Mesendoderm (in vitro differentiated cells): ENCODE results near the gene CYP2D6.
A peak's percentile ranks its signal among the peaks of the same experiment; 100 is the strongest.

Experiments used
- DNase-seq: peaks from one replicate; pipeline ENCODE4 v3.0.0; 2013
- H2AK5ac ChIP-seq: 2 replicates; pipeline ENCODE4 v1.6.1; 2013; ENCODE audit warnings: low read length, inconsistent platforms
- H2BK120ac ChIP-seq: 2 replicates; pipeline ENCODE4 v1.6.1; 2013; ENCODE audit warnings: low read depth, mild to moderate bottlenecking, low read length, moderate library complexity, mixed read lengths
- H2BK15ac ChIP-seq: replicated peaks from 2 replicates; pipeline ENCODE4 v1.6.1; 2013; ENCODE audit warnings: low read depth, mild to moderate bottlenecking, moderate library complexity
- H2BK5ac ChIP-seq: 2 replicates; pipeline ENCODE4 v1.6.1; 2013; ENCODE audit warnings: low read length, inconsistent platforms
- H3K18ac ChIP-seq: 2 replicates; pipeline ENCODE4 v1.6.1; 2013; ENCODE audit warnings: mild to moderate bottlenecking, low read length, mixed read lengths
- H3K23ac ChIP-seq: one replicate; pipeline ENCODE4 v1.6.1; 2013; ENCODE audit warnings: low read length
- H3K27ac ChIP-seq: 2 replicates; pipeline ENCODE4 v1.5.1; 2013; ENCODE audit warnings: low read depth, mild to moderate bottlenecking, inconsistent platforms, low read length, moderate library complexity
- H3K27me3 ChIP-seq: 2 replicates; pipeline ENCODE4 v1.6.1; 2013; ENCODE audit warnings: low read length, control low read depth, mild to moderate bottlenecking, inconsistent platforms; ENCODE audit not compliant: insufficient read depth, poor library complexity
- H3K36me3 ChIP-seq: 2 replicates; pipeline ENCODE4 v1.6.1; 2013; ENCODE audit warnings: low read length, inconsistent platforms; ENCODE audit not compliant: control insufficient read depth, insufficient read depth
- H3K4ac ChIP-seq: one replicate; pipeline ENCODE4 v1.6.1; 2013; ENCODE audit warnings: low read depth, mild to moderate bottlenecking, low read length, moderate library complexity
- H3K4me1 ChIP-seq: 2 replicates; pipeline ENCODE4 v1.6.1; 2013; ENCODE audit warnings: low read depth, low read length, inconsistent platforms; ENCODE audit not compliant: control insufficient read depth
- H3K4me2 ChIP-seq: 2 replicates; pipeline ENCODE4 v1.6.1; 2013; ENCODE audit warnings: low read length
- H3K4me3 ChIP-seq: 2 replicates; pipeline ENCODE4 v1.5.1; 2013; ENCODE audit warnings: mild to moderate bottlenecking, low read length
- H3K56ac ChIP-seq: one replicate; pipeline ENCODE4 v1.6.1; 2013; ENCODE audit warnings: low read length
- H3K79me1 ChIP-seq: 2 replicates; pipeline ENCODE4 v1.6.1; 2013; ENCODE audit warnings: low read length, inconsistent platforms
- H3K79me2 ChIP-seq: 2 replicates; pipeline ENCODE4 v1.6.1; 2013; ENCODE audit warnings: mild to moderate bottlenecking, low read length; ENCODE audit not compliant: control insufficient read depth, insufficient read depth
- H3K9ac ChIP-seq: 2 replicates; pipeline ENCODE4 v1.6.1; 2013; ENCODE audit warnings: low read length, inconsistent platforms
- H4K5ac ChIP-seq: one replicate; pipeline ENCODE4 v1.6.1; 2013; ENCODE audit warnings: low read length
- H4K8ac ChIP-seq: one replicate; pipeline ENCODE4 v1.6.1; 2013; ENCODE audit warnings: low read depth, mild to moderate bottlenecking, control low read depth, low read length, moderate library complexity
- WGBS: extraction: QIAGEN DNeasy Blood & Tissue Kit; methylation state at CpG from one replicate; pipeline ENCODE4 v1.1.7; 2013; ENCODE audit warnings: low lambda C conversion rate, missing lambda C conversion rate; ENCODE audit not compliant: insufficient coverage; ENCODE audit errors: extremely low coverage; 5-methylcytosine and 5-hydroxymethylcytosine counted together

CYP2D6 gene

DNA sequence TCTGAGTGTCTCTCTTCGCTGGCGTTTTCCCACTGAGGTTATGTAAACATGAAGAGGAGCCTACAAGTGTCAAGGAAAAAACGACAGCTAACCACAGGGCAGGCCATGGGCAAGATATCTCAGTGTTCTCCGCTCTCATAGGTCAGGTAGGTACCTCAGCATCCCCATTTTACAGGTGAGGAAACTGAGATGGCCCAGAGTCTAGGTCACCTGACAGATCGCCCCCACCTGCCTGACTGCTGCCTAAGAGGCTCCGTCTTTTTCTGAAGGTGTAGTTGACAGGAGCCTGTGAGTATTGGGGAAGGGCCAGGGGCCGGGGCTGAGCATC is 39.2 kb downstream of the CYP2D6 start:
- Histone ChIP-seq H2BK15ac (no peak overlapping the region), H3K18ac (peak overlapping the region; percentile 15), H4K8ac (no peak overlapping the region), H3K27ac (no peak overlapping the region), H3K27me3 (no peaks in the 10 kb centered on the region), H3K4me1 (no peaks in the 10 kb centered on the region), H2BK5ac (no peak overlapping the region), H3K36me3 (peaks cover 2% of the 10 kb centered on the region), H2BK120ac (no peak overlapping the region), H4K5ac (no peak overlapping the region), H3K4ac (no peak overlapping the region), H2AK5ac (no peak overlapping the region), H3K79me2 (peaks cover 12% of the 10 kb centered on the region), H3K4me3 (peak overlapping the region; percentile 53), H3K9ac (peak overlapping the region; percentile 82), H3K4me2 (peak overlapping the region; percentile 91), H3K56ac (peak overlapping the region; percentile 92), H3K79me1 (peaks cover 9% of the 10 kb centered on the region), H3K23ac (no peak overlapping the region)
- no CpG with 5 or more reads among the region's 7 CpGs for WGBS
- DNase-seq: no peak

DNA sequence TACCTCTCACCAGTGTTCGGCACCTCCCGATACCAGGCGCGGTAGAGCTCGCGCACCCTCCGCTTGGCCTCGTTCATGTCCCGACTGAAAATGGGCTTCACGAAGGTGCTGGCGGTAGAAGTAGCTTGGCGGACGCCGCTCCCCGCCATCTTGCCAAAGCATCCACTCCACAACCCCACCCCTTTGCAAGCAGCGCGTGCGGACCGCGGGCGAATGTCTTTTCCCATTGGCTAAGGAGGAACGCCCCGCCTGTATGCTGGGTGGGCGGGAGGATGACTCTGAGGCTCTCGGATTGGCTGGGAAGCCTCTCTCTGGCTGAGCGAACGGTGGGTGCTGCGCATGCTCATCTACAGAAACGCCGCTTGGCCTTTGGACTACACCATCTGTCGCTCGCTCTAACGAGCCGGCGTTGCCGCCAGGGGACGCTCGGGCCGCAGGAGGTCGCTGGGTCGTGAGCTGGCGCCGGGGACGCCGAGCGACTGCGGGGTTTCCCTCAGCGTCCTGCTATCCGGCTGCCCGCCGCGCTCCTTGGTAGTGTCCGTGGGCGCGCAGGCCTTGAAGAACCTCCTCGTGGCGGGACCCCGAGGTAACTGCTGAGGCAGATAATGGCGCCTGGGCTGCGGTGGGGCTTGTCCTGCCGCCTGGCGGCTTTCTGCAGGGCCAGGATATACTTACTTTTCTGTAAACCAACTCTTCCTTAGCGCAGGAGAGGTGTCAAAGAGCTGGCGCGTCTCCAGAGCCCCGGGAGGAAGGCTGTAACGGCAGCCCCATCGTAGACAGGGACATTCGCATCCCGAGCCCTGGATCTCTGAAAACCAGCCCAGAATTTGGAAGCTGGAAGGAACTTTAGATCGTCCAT is 39.8 kb downstream of the CYP2D6 start, which contains the start of gene NDUFA6:
TSS of gene NDUFA6 (minus strand) at position 177 of the 859 bp plus-strand sequence. CDS start at position 149, 28 bp downstream.
- no CpG with 5 or more reads among the region's 71 CpGs for WGBS
- H4K8ac ChIP-seq: no peak within 1 kb of the TSS
- no peaks in the 10 kb centered on the region for H3K4me1 ChIP-seq
- H2AK5ac ChIP-seq: no peak within 1 kb of the TSS
- peaks cover 12% of the 10 kb centered on the region for H3K79me2 ChIP-seq
- H4K5ac ChIP-seq: no peak within 1 kb of the TSS
- peak within 1 kb of the TSS; percentile 91 for H3K4me2 ChIP-seq
- DNase-seq: peak; percentile 100
- peak within 1 kb of the TSS; percentile 97 for H3K4me3 ChIP-seq
- peak within 1 kb of the TSS; percentile 90 for H2BK5ac ChIP-seq
- H3K27me3 ChIP-seq: no peaks in the 10 kb centered on the region
- peak within 1 kb of the TSS; percentile 53 for H3K27ac ChIP-seq
- H3K4ac ChIP-seq: peak within 1 kb of the TSS; percentile 83
- H2BK120ac ChIP-seq: no peak within 1 kb of the TSS
- peaks cover 5% of the 10 kb centered on the region for H3K36me3 ChIP-seq
- H3K23ac ChIP-seq: peak within 1 kb of the TSS; percentile 100
- peak within 1 kb of the TSS; percentile 99 for H3K9ac ChIP-seq
- peaks cover 10% of the 10 kb centered on the region for H3K79me1 ChIP-seq
- H3K56ac ChIP-seq: peak within 1 kb of the TSS; percentile 100
- H2BK15ac ChIP-seq: no peak within 1 kb of the TSS
- H3K18ac ChIP-seq: peak within 1 kb of the TSS; percentile 35

DNA sequence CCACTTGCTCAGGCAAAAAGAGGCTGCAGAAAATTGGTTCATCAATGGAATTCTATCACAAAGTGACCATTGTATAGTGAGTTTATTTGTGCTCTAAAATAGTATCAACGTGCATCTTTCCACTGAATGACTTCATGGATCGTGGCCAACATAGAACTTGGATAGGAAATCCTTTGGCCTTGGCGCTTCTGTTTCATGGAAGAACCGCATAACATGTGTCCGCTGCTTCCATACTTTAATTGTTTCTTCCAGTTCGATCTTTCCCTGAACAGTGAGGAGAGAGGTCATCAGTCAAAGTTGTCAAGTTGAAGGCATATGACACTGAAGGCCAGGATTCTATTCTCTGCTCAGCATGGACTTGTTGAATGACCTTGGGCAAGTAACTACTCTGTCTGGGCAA is 44.6 kb downstream of the CYP2D6 start:
- H3K27me3 ChIP-seq: no peaks in the 10 kb centered on the region
- no peak overlapping the region for H3K23ac ChIP-seq
- no peak overlapping the region for H3K18ac ChIP-seq
- H3K4me2 ChIP-seq: no peak overlapping the region
- peaks cover 10% of the 10 kb centered on the region for H3K79me1 ChIP-seq
- H4K8ac ChIP-seq: no peak overlapping the region
- no peak overlapping the region for H3K56ac ChIP-seq
- H3K27ac ChIP-seq: no peak overlapping the region
- no CpG with 5 or more reads among the region's 6 CpGs for WGBS
- H2AK5ac ChIP-seq: no peak overlapping the region
- no peak overlapping the region for H4K5ac ChIP-seq
- H3K4me3 ChIP-seq: no peak overlapping the region
- peaks cover 9% of the 10 kb centered on the region for H3K36me3 ChIP-seq
- DNase-seq: no peak
- no peak overlapping the region for H2BK120ac ChIP-seq
- peaks cover 12% of the 10 kb centered on the region for H3K79me2 ChIP-seq
- no peak overlapping the region for H3K4ac ChIP-seq
- H2BK15ac ChIP-seq: no peak overlapping the region
- H2BK5ac ChIP-seq: no peak overlapping the region
- H3K4me1 ChIP-seq: no peaks in the 10 kb centered on the region
- no peak overlapping the region for H3K9ac ChIP-seq

DNA sequence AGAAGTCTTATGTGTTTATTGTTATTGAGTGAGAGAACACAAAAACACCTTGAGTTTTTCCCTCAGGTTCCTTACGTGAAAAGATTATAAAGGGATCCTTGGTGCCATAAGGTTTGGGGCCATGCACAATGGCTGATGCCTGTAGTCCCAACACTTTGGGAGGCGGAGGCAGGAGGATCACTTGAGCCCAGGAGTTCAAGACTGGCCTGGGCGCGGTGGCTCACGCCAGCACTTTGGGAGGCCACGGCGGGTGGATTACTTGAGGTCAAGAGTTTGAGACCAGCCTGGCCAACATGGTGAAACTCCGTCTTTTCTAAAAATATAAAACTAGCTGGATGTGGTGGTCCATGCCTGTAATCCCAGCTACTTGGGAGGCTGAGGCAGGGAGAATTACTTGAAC is 45.7 kb downstream of the CYP2D6 start:
- Histone ChIP-seq H2BK5ac (no peak overlapping the region), H2BK120ac (no peak overlapping the region), H3K4ac (no peak overlapping the region), H3K18ac (no peak overlapping the region), H2BK15ac (no peak overlapping the region), H3K79me1 (peaks cover 10% of the 10 kb centered on the region), H3K36me3 (peaks cover 9% of the 10 kb centered on the region), H3K4me2 (no peak overlapping the region), H3K9ac (no peak overlapping the region), H3K4me1 (peaks cover 2% of the 10 kb centered on the region), H3K79me2 (peaks cover 12% of the 10 kb centered on the region), H2AK5ac (no peak overlapping the region), H3K27me3 (no peaks in the 10 kb centered on the region), H3K4me3 (no peak overlapping the region), H3K27ac (no peak overlapping the region), H3K56ac (no peak overlapping the region), H4K8ac (no peak overlapping the region), H4K5ac (no peak overlapping the region), H3K23ac (no peak overlapping the region)
- no peak for DNase-seq
- no CpG with 5 or more reads among the region's 8 CpGs for WGBS

DNA sequence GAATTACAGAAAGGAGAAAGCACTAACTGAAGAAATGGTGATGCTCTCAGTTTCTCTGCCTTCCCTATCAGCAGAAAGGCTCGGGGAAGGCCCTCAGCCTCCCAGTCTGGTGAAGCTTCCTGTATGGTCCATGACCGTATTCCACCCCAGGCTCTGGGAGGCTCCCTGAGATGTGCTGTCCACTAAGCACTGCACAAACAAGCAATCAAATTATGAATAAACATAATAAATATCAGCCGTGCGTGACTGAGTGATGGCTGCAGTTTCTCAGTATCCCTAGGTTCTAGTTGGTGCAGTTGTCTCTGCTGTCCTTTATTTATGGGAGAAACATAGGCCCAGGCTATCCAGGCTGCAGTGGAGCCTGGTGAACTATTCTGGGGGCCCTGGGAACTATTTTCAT is 47.5 kb downstream of the CYP2D6 start:
- peaks cover 9% of the 10 kb centered on the region for H3K36me3 ChIP-seq
- no CpG with 5 or more reads among the region's 4 CpGs for WGBS
- no peaks in the 10 kb centered on the region for H3K27me3 ChIP-seq

More for the DNA sequence above, 47.5 kb downstream of the CYP2D6 start:
- H2BK120ac ChIP-seq: no peak overlapping the region
- no peak overlapping the region for H2BK5ac ChIP-seq
- H2BK15ac ChIP-seq: no peak overlapping the region
- no peak overlapping the region for H3K23ac ChIP-seq
- H3K79me2 ChIP-seq: peaks cover 2% of the 10 kb centered on the region
- H4K5ac ChIP-seq: no peak overlapping the region
- no peak overlapping the region for H2AK5ac ChIP-seq
- no peak overlapping the region for H3K4ac ChIP-seq
- no peak overlapping the region for H3K4me2 ChIP-seq
- H4K8ac ChIP-seq: no peak overlapping the region
- H3K4me1 ChIP-seq: peaks cover 2% of the 10 kb centered on the region
- H3K4me3 ChIP-seq: no peak overlapping the region
- no peak overlapping the region for H3K18ac ChIP-seq
- no peak for DNase-seq
- H3K79me1 ChIP-seq: peaks cover 2% of the 10 kb centered on the region
- no peak overlapping the region for H3K9ac ChIP-seq
- H3K56ac ChIP-seq: no peak overlapping the region
- no peak overlapping the region for H3K27ac ChIP-seq
